Activated B cell treated with CpG ODN at 0.5 μM for 24 hours (primary cell): ENCODE measurements around the gene SPDYE4. TPM values are rescaled to one million over a fixed set of nuclear protein-coding genes. Genes with fewer than 3 reads are reported as not detected.

Experiments
- ATAC-seq: fragments of 200-7000 bp; cut with Tn5 transposase; one replicate; pipeline ENCODE4 v1.10.0; 2021; ENCODE audit warnings: low read depth, mild to moderate bottlenecking, moderate library complexity
- CTCF ChIA-PET: fragments of 350-600 bp; sonication (Branson Sonifier 250); formaldehyde crosslinking; loops from one replicate; lab custom pipeline; 2021; ENCODE audit warnings: antibody characterized with exemption; lab: Charles Lee
- POLR2A ChIA-PET: fragments of 350-600 bp; sonication (Branson Sonifier 250); formaldehyde crosslinking; loops from one replicate; lab custom pipeline; 2021; ENCODE audit warnings: antibody characterized with exemption; lab: Charles Lee
- DNase-seq: peaks from one replicate; pipeline ENCODE4 v3.0.0; 2022
- H3K27ac Mint-ChIP-seq: one replicate; pipeline ENCODE4 v1.8.0; 2020; ENCODE audit warnings: mixed read lengths
- H3K27me3 Mint-ChIP-seq: one replicate; pipeline ENCODE4 v1.8.0; 2021; ENCODE audit warnings: mixed read lengths
- H3K36me3 Mint-ChIP-seq: one replicate; pipeline ENCODE4 v1.8.0; 2021; ENCODE audit warnings: low read depth, mixed read lengths
- H3K4me1 Mint-ChIP-seq: one replicate; pipeline ENCODE4 v1.8.0; 2021; ENCODE audit warnings: mixed read lengths
- H3K4me3 Mint-ChIP-seq: one replicate; pipeline ENCODE4 v1.8.0; 2020; ENCODE audit warnings: mild to moderate bottlenecking, mixed read lengths
- H3K9me3 Mint-ChIP-seq: one replicate; pipeline ENCODE4 v1.8.0; 2020; ENCODE audit warnings: mixed read lengths
- intact Hi-C: fragments of 100-400 bp; cut with micrococcal nuclease; formaldehyde crosslinking; loops from one replicate; pipeline ENCODE4 v1.15.1; 2024
- total RNA-seq: library from RNA; stranded (reverse); gene quantifications from 2 replicates; pipeline ENCODE4 v1.2.3, GENCODE V29; 2022
- TF ChIP-seq, protein P1 (sequence below): fragments of 200-600 bp; IDR thresholded peaks from one replicate; pipeline ENCODE4 v1.8.0; 2022; ENCODE audit warnings: antibody characterized with exemption, mild to moderate bottlenecking

SPDYE4 gene
- total RNA-seq, 1 donor from 2014 or later: not detected

DNA sequence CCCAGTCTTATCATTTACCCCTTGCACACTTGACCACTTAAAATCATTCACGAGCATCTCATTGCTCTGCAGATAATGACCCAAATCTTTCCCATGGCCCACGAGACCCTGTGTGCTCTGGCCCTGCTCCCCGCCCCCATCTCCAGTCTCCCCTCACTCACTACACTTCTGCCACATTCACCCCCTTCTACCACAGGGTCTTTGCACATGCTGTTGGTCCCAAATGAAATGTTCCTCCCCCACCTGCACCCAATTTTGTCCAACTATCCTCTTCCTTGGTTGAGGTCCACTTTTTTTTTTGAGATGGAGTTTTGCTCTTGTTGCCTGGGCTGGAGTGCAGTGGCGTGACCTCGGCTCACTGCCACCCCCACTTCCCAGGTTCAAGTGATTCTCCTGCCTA is 52.9 kb downstream of the SPDYE4 start:
- H3K4me3 Mint-ChIP-seq: no peak overlapping the region
- ATAC-seq (no peak), DNase-seq (no peak)
- H3K9me3 Mint-ChIP-seq: peaks cover 4% of the 10 kb centered on the region
- no peak overlapping the region for H3K27ac Mint-ChIP-seq
- peaks cover 10% of the 10 kb centered on the region for H3K27me3 Mint-ChIP-seq
- ChIA-PET POLR2A (no interaction called here), CTCF (no interaction called here)
- TF ChIP-seq, protein P1, sequence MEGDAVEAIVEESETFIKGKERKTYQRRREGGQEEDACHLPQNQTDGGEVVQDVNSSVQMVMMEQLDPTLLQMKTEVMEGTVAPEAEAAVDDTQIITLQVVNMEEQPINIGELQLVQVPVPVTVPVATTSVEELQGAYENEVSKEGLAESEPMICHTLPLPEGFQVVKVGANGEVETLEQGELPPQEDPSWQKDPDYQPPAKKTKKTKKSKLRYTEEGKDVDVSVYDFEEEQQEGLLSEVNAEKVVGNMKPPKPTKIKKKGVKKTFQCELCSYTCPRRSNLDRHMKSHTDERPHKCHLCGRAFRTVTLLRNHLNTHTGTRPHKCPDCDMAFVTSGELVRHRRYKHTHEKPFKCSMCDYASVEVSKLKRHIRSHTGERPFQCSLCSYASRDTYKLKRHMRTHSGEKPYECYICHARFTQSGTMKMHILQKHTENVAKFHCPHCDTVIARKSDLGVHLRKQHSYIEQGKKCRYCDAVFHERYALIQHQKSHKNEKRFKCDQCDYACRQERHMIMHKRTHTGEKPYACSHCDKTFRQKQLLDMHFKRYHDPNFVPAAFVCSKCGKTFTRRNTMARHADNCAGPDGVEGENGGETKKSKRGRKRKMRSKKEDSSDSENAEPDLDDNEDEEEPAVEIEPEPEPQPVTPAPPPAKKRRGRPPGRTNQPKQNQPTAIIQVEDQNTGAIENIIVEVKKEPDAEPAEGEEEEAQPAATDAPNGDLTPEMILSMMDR: no peak
- intact Hi-C loops: no loop called here
- H3K36me3 Mint-ChIP-seq: no peaks in the 10 kb centered on the region
- H3K4me1 Mint-ChIP-seq: no peaks in the 10 kb centered on the region

DNA sequence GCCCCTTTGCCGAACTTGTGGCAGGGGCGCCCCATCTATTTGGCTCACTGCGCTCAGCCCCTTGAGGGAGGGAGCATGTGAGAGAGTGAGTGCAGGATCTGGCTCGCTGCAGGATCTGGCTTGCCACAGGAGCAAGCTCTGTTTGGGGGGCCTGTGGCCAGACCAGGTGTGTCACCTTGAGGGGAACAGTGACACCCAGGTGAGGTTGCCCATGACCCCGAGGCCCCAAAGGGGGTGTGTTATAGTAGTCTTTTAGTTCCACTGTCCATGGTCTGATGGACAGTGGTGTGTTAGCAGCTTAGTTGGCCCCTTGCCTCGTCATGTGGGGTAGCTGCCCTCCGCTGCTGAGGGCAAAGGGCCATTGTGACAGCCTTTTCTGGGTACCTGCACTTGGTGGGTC is 55.3 kb downstream of the SPDYE4 start:
- Mint-ChIP-seq H3K9me3 (peaks cover 4% of the 10 kb centered on the region), H3K36me3 (no peaks in the 10 kb centered on the region), H3K4me3 (no peak overlapping the region), H3K4me1 (no peaks in the 10 kb centered on the region), H3K27me3 (peaks cover 15% of the 10 kb centered on the region), H3K27ac (no peak overlapping the region)
- POLR2A ChIA-PET: no interaction called here
- no peak for DNase-seq
- ATAC-seq: no peak
- CTCF ChIA-PET: no interaction called here
- intact Hi-C loops: no loop called here
- TF ChIP-seq, protein P1: no peak

DNA sequence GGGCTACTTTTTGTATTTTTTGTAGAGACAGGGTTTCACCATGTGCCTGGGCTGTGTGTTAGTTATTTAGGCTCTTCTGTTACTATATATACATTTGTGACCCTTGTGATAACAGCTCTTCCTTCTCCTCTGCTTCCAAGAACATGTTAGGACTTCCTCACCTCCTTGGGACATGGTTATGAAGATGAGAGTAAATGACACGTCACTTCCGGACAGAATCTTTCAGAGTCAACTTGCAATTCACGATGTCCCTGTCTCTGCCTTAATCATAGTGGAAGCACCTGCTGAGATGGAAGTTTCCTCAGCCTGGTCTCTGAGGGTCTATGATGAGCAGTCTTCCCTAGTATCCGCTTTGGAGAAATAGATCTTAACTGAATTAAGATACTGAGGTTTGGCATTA is 56.6 kb downstream of the SPDYE4 start:
- Mint-ChIP-seq H3K9me3 (peaks cover 4% of the 10 kb centered on the region), H3K4me3 (no peak overlapping the region)
- CTCF ChIA-PET: no interaction called here

DNA sequence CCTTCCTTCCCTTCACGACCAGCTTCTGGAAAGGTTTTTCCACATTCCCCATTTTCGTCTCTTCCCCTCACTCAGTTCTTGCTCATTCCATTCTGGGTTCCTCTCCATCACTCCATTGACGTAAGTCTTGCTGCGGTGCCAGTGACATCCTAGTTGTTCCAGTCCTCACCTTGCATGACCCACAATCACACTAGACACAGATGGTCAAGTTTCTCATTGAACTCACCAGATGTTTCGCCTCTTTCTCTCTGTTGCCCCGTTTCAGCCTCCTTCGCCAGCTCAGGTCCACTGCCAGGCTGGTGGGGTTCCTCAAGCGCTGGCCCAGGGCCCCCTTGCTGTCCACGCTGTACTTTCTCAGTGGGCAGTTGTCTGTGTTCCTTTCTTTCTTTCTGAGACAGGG is 57.1 kb downstream of the SPDYE4 start:
- intact Hi-C loops: no loop called here
- H3K27ac Mint-ChIP-seq: no peak overlapping the region
- CTCF ChIA-PET: no interaction called here

More for the DNA sequence above, 56.6 kb downstream of the SPDYE4 start:
- TF ChIP-seq, protein P1: no peak
- Mint-ChIP-seq H3K4me1 (no peaks in the 10 kb centered on the region), H3K27me3 (peaks cover 17% of the 10 kb centered on the region), H3K27ac (no peak overlapping the region), H3K36me3 (no peaks in the 10 kb centered on the region)
- intact Hi-C loops: no loop called here
- ATAC-seq (no peak), DNase-seq (no peak)
- POLR2A ChIA-PET: no interaction called here

More for the DNA sequence above, 57.1 kb downstream of the SPDYE4 start:
- Mint-ChIP-seq H3K4me3 (no peak overlapping the region), H3K27me3 (peaks cover 18% of the 10 kb centered on the region), H3K9me3 (peaks cover 4% of the 10 kb centered on the region), H3K36me3 (no peaks in the 10 kb centered on the region), H3K4me1 (no peaks in the 10 kb centered on the region)
- POLR2A ChIA-PET: no interaction called here
- TF ChIP-seq, protein P1: no peak
- no peak for ATAC-seq
- DNase-seq: no peak

Other genes starting within 250 kb of the SPDYE4 start
- 2.0 and 3.4 TPM in 2 replicates for gene MYH10, start 127.8 kb downstream of the SPDYE4 start, total RNA-seq
- not detected in 2 replicates for gene CCDC42, start 13.7 kb downstream of the SPDYE4 start, total RNA-seq
- gene MFSD6L, start 40.8 kb upstream of the SPDYE4 start, total RNA-seq: 0.20 TPM in 1 of 2 replicates, not detected in the other
- gene PIK3R6, start 109.1 kb upstream of the SPDYE4 start, total RNA-seq: 0.91 TPM in 2 replicates
- gene PIK3R5, start 207.2 kb upstream of the SPDYE4 start, total RNA-seq: 31.0 and 34.2 TPM in 2 replicates